Measurements from ENCODE around the gene TMEM208.

TMEM208 gene

DNA sequence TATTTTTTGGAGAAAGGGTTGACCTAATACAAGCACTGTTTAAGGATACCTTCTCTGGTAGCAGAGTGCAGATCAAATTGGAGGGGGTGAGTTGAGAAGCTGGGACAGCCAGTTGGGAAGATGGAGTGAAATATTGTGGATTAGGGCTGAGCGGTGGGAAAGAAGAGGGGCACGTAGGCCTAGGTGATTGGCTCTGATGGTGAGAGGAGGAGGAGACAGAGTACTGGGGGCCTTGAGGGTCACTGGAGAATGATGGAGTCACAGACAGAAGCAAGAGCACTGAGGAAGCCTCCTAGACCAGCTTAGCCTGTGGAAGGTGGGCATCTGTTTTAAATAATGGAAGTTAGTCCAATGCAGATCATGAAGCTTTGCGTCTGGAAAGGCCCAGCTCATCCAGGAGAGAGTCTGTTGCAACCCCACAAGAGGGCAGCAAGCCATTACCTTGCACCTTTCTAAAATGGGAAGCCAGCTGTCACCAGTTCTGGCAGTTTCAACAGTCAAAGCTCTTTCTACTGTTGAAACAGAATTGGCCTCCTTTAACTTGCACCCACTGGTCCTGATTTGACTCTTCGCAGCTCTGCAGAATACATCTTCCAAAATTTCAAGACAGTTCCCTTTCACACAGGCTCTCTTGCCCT is 33.6 kb downstream of the TMEM208 start:
- no peak overlapping the region for H3K4me3 ChIP-seq (ENCODE audit: low read depth, low read length)
- TF ChIP-seq, protein P1, sequence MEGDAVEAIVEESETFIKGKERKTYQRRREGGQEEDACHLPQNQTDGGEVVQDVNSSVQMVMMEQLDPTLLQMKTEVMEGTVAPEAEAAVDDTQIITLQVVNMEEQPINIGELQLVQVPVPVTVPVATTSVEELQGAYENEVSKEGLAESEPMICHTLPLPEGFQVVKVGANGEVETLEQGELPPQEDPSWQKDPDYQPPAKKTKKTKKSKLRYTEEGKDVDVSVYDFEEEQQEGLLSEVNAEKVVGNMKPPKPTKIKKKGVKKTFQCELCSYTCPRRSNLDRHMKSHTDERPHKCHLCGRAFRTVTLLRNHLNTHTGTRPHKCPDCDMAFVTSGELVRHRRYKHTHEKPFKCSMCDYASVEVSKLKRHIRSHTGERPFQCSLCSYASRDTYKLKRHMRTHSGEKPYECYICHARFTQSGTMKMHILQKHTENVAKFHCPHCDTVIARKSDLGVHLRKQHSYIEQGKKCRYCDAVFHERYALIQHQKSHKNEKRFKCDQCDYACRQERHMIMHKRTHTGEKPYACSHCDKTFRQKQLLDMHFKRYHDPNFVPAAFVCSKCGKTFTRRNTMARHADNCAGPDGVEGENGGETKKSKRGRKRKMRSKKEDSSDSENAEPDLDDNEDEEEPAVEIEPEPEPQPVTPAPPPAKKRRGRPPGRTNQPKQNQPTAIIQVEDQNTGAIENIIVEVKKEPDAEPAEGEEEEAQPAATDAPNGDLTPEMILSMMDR (IDR thresholded peaks at IDR 0.05; ENCODE audit: borderline replicate concordance, insufficient read depth, low read depth, low read length), result peak; percentile 70

DNA sequence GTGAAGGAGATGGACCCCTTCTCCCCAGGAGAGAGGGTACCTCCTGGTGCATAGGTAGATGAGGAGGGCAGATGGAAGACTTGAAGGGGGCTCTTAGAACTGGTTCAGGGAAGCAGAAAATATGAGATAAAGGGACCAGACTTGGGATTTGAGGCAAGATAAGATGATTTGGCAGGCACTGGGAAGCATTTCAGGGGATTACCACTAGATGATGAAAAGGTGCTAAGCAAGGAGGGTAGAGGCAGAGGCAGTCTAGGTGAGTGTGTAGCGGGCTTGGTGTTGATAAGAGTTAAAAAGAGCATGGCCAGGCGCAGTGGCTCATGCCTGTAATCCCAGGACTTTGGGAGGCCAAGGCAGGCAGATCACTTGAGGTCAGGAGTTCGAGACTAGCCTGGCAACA is 36.3 kb downstream of the TMEM208 start:
- H3K4me3 ChIP-seq (ENCODE audit: low read depth, low read length), result no peak overlapping the region
- TF ChIP-seq, protein P1 (IDR thresholded peaks at IDR 0.05; ENCODE audit: borderline replicate concordance, insufficient read depth, low read depth, low read length), result no peak

DNA sequence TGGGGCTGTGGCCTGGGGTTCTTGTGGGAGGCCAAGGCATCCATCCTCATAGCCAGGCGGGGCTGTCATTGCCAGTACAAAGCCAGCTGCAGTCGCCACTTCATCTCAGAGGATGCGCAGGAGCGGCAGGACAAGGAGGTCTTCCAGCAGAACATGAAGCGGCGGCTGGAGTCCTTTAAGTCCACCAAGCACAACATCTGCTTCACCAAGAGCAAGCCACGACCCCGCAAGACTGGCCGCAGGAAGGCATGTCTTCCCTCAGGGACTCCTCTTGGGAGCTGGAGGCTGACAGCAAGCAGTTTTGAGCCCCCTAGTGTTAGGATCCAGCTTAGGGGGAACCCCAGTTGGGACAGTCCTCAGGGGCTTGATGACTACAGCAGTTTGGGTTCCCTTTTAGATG is 37.3 kb downstream of the TMEM208 start:
- TF ChIP-seq, protein P1 (IDR thresholded peaks at IDR 0.05; ENCODE audit: borderline replicate concordance, insufficient read depth, low read depth, low read length), result peak; percentile 19; the same call in 1 of the 2 replicates
- no peak overlapping the region for H3K4me3 ChIP-seq (ENCODE audit: low read depth, low read length)

DNA sequence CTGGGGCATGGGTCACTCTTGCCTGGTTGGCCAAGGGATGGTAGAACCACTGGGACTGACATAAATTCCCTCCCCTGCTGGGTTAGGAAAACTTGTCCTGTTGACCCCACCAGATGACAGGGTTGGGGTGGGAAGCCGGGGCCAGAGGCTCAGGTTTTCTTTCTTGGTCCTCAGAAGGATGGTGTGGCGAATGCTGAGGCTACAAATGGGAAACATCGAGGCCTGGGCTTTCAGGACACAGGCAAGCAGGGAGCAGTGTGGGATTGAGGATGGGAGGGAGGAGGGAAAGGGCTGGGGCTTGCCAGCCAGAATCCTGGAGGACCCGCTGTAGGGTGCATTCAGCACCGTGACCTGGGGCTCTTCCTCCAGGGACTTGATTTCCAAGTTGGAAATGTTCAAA is 37.9 kb downstream of the TMEM208 start:
- H3K4me3 ChIP-seq (ENCODE audit: low read depth, low read length), result no peak overlapping the region
- TF ChIP-seq, protein P1 (IDR thresholded peaks at IDR 0.05; ENCODE audit: borderline replicate concordance, insufficient read depth, low read depth, low read length), result no peak

DNA sequence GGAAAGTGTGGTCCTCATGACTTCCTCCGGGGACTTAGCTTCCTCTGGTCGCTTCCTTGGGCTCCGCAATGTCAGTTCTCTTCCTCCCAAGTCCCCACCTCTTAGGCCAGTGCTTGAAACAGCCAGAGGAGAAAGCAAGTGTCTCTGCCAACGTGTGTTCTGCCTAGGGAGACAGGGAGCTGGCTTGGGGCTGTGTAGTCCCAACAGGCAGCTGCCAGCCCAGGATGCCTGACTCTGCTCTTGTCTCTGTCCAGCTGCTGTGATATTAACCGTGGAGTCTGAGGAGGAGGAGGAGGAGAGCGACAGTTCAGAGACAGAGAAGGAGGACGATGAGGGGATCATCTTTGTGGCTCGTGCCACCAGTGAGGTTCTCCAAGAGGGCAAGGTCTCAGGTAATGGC is 38.9 kb downstream of the TMEM208 start:
- TF ChIP-seq, protein P1 (IDR thresholded peaks at IDR 0.05; ENCODE audit: borderline replicate concordance, insufficient read depth, low read depth, low read length), result no peak

DNA sequence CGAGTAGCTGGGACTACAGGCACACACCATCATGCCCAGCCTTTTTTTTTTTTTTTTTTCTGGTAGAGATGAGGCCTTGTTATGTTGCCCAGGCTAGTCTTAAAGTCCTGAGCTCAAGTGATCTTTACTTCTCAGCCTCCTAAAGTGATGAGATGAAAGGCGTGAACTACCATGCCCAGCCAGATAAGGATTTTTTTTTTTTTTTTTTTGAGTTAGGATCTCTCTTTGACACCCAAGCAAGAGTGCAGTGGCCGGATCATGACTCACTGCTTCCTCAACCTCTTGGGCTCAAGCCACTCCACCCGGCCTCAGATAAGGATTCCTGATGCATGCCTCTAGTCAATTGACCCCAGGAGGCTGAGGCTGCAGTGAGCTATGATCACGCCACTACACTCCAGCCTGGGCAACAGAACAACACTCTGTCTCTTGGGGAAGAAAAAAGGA is 41.2 kb downstream of the TMEM208 start:
- no peak overlapping the region for H3K4me3 ChIP-seq (ENCODE audit: low read depth, low read length)
- TF ChIP-seq, protein P1 (IDR thresholded peaks at IDR 0.05; ENCODE audit: borderline replicate concordance, insufficient read depth, low read depth, low read length), result no peak

More for the DNA sequence above, 38.9 kb downstream of the TMEM208 start:
- H3K4me3 ChIP-seq (ENCODE audit: low read depth, low read length), result no peak overlapping the region

DNA sequence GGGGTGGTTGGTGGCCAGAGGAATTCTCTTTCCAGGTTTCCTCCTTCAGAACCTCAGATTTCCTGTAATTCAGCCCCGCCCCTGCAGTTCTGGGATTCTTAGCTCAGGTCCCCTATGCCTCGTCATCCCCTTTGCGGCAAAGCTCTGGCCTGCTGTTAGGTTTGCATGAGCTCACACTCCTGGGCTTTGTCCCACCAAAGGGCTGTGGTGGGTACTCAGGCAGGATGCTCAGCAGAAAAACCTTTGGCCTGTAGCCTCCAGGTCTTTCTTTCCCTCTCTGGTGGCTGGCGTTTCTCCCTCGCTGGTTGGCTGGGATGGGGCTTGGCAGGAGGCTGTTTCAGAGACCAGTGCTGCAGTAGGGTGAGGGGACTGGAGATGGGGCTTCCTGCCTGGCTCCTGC is 42.8 kb downstream of the TMEM208 start:
- H3K4me3 ChIP-seq (ENCODE audit: low read depth, low read length), result no peak overlapping the region
- TF ChIP-seq, protein P1 (IDR thresholded peaks at IDR 0.05; ENCODE audit: borderline replicate concordance, insufficient read depth, low read depth, low read length), result no peak
